ENCODE results near the gene FAM114A1. TPM values are rescaled to one million over a fixed set of nuclear protein-coding genes. Genes with fewer than 3 reads are reported as not detected.

Gene FAM114A1
- polyA plus RNA-seq, 3 donors: 3.2 to 12.0 (median 4.1) TPM

DNA sequence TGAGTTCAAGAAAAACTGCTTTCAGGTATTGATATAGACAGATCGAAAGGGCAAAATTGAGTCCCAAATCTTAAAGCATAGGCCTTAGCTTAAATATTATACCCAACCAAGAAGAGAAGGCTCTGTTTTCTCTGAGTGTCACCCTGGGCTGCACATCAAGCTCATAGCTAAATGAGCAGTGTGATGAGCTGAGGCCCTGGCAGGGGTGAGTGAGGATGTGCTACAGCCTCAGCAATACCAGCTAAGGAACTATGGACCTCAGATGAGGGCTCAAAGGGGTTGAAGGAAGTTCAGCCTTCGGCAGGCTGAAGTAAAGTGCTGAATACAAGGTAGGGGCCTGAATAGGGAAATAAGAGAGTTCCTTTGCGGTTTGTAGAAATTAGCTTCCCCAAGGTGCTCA, 79.3 kb downstream of the FAM114A1 start:
- Histone ChIP-seq H3K9ac (ENCODE audit: insufficient read depth, low read length, poor library complexity, severe bottlenecking) (no peak overlapping the region), H3K4me1 (ENCODE audit: control insufficient read depth in 1 of 2, insufficient read depth in 2 of 2, low read length in 2 of 2) (no peaks in the 10 kb centered on the region), H3K36me3 (replicated peaks in 1 of 2; ENCODE audit: control insufficient read depth in 1 of 2, insufficient read depth in 2 of 2, low read length in 2 of 2) (peaks cover 9 to 36% of the 10 kb centered on the region in 2 donors), H3K9me3 (replicated peaks in 1 of 2; ENCODE audit: control insufficient read depth in 1 of 2, insufficient read depth in 1 of 2, low read length in 2 of 2) (no peaks in the 10 kb centered on the region), H3K79me2 (ENCODE audit: insufficient read depth, low read length) (no peaks in the 10 kb centered on the region), H2AFZ (ENCODE audit: insufficient read depth, low read depth, low read length, poor library complexity, severe bottlenecking) (no peak overlapping the region), H3K4me2 (replicated peaks; ENCODE audit: extremely low read depth, low read length, poor library complexity, severe bottlenecking) (no peak overlapping the region), H3K27ac (ENCODE audit: low read depth in 1 of 2, low read length in 2 of 2) (no peak overlapping the region), H3K27me3 (ENCODE audit: control insufficient read depth in 2 of 2, insufficient read depth in 2 of 2, low read length in 2 of 2) (no peaks in the 10 kb centered on the region), H3K4me3 (replicated peaks in 1 of 3; ENCODE audit: low read depth in 2 of 3, low read length in 3 of 3) (no peak overlapping the region), H4K20me1 (ENCODE audit: insufficient read depth, low read length) (no peaks in the 10 kb centered on the region)
- WGBS (ENCODE audit: insufficient coverage): 40% methylated on average over 1 of the region's 3 CpGs
- Mint-ChIP-seq H3K27me3 (ENCODE audit: low read depth in 3 of 3) (peaks cover 0 to 2% (median 0%) of the 10 kb centered on the region in 3 donors), H3K4me1 (no peaks in the 10 kb centered on the region), H3K36me3 (peaks cover 22 to 29% of the 10 kb centered on the region in 2 donors), H3K4me3 (no peak overlapping the region), H3K9me3 (no peaks in the 10 kb centered on the region), H3K27ac (no peak overlapping the region)
- intact Hi-C loops (cut with micrococcal nuclease): no loop called here
- DNase-seq: no peak
- TF ChIP-seq, protein P1, sequence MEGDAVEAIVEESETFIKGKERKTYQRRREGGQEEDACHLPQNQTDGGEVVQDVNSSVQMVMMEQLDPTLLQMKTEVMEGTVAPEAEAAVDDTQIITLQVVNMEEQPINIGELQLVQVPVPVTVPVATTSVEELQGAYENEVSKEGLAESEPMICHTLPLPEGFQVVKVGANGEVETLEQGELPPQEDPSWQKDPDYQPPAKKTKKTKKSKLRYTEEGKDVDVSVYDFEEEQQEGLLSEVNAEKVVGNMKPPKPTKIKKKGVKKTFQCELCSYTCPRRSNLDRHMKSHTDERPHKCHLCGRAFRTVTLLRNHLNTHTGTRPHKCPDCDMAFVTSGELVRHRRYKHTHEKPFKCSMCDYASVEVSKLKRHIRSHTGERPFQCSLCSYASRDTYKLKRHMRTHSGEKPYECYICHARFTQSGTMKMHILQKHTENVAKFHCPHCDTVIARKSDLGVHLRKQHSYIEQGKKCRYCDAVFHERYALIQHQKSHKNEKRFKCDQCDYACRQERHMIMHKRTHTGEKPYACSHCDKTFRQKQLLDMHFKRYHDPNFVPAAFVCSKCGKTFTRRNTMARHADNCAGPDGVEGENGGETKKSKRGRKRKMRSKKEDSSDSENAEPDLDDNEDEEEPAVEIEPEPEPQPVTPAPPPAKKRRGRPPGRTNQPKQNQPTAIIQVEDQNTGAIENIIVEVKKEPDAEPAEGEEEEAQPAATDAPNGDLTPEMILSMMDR (IDR thresholded peaks at IDR 0.05): no peak

DNA sequence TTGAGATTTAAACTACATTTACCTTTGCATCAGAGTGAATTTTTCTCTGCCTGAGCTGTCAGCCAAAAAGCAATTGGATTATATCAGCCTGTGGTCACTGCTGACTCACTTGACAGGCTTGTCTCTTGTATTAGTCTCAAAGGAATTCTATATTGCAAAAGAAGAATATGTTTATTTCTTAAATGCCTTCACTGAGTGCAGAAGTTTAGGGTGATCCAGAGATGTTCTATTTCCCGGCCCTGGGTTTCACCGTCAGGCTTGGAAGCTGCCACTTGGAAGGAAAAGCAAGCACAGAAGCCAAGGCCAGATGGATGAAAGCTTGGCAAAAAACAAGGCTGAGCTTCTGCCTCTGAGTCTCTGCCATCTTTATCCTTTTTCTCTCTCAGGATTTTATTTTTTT, 80.9 kb downstream of the FAM114A1 start:
- Histone ChIP-seq H3K36me3 (replicated peaks in 1 of 2; ENCODE audit: control insufficient read depth in 1 of 2, insufficient read depth in 2 of 2, low read length in 2 of 2) (peaks cover 4 to 21% of the 10 kb centered on the region in 2 donors), H3K4me1 (ENCODE audit: control insufficient read depth in 1 of 2, insufficient read depth in 2 of 2, low read length in 2 of 2) (no peaks in the 10 kb centered on the region), H4K20me1 (ENCODE audit: insufficient read depth, low read length) (no peaks in the 10 kb centered on the region), H3K27ac (ENCODE audit: low read depth in 1 of 2, low read length in 2 of 2) (no peak overlapping the region), H3K4me2 (replicated peaks; ENCODE audit: extremely low read depth, low read length, poor library complexity, severe bottlenecking) (no peak overlapping the region), H3K9me3 (replicated peaks in 1 of 2; ENCODE audit: control insufficient read depth in 1 of 2, insufficient read depth in 1 of 2, low read length in 2 of 2) (no peaks in the 10 kb centered on the region), H3K27me3 (ENCODE audit: control insufficient read depth in 2 of 2, insufficient read depth in 2 of 2, low read length in 2 of 2) (no peaks in the 10 kb centered on the region), H2AFZ (ENCODE audit: insufficient read depth, low read depth, low read length, poor library complexity, severe bottlenecking) (no peak overlapping the region), H3K79me2 (ENCODE audit: insufficient read depth, low read length) (no peaks in the 10 kb centered on the region), H3K4me3 (replicated peaks in 1 of 3; ENCODE audit: low read depth in 2 of 3, low read length in 3 of 3) (no peak overlapping the region), H3K9ac (ENCODE audit: insufficient read depth, low read length, poor library complexity, severe bottlenecking) (no peak overlapping the region)
- DNase-seq: no peak
- WGBS (ENCODE audit: insufficient coverage): 88% methylated on average over 2 of the region's 2 CpGs
- TF ChIP-seq, protein P1 (IDR thresholded peaks at IDR 0.05): no peak
- H3K36me3 Mint-ChIP-seq: peaks cover 14 to 18% of the 10 kb centered on the region in 2 donors
- no peak overlapping the region for H3K4me3 Mint-ChIP-seq
- H3K27me3 Mint-ChIP-seq (ENCODE audit: low read depth in 3 of 3): peaks cover 0 to 2% (median 0%) of the 10 kb centered on the region in 3 donors
- H3K27ac Mint-ChIP-seq: no peak overlapping the region
- intact Hi-C loops (cut with micrococcal nuclease): no loop called here
- H3K4me1 Mint-ChIP-seq: no peaks in the 10 kb centered on the region
- H3K9me3 Mint-ChIP-seq: peaks cover 0 to under 1% (median 0%) of the 10 kb centered on the region in 7 donors
